SK-N-SH (cell line): ENCODE results near the gene CYP11A1. TPM values are rescaled to one million over a fixed set of nuclear protein-coding genes. Genes with fewer than 3 reads are reported as not detected.

Source experiments
- polyA plus RNA-seq, 3 experiments: library from polyadenylated mRNA; depleted of rRNA; stranded (reverse); fragments of >200 nt; gene quantifications; 2 replicates each; pipeline ENCODE4 v1.2.3, GENCODE V29; 2012
- small RNA-seq, 7 experiments: library from RNA; depleted of rRNA; stranded (forward); fragments of <200 nt; gene quantifications; one replicate each; pipeline ENCODE3, GENCODE V24; 2012

CYP11A1 gene
- polyA plus RNA-seq, 1 of the 3 experiments (the other 2 are of a cell fraction), result 0.08 TPM

Small RNAs within 50 kb of the gene (small RNA-seq; reads per million reads assigned to genes)
- gene MIR6881, result 0 reads per million in 7 experiments

Other genes with a start within 250 kb of the CYP11A1 start
- gene ISLR2, start 237.1 kb downstream of the CYP11A1 start, polyA plus RNA-seq (2012; rRNA removed), result 0.56 and 0.58 TPM in 2 replicates
- gene ISLR, start 193.9 kb downstream of the CYP11A1 start, polyA plus RNA-seq (2012; rRNA removed), result 3.4 and 7.3 TPM in 2 replicates
- 27.9 and 31.0 TPM in 2 replicates for gene STRA6, start 164.9 kb downstream of the CYP11A1 start, polyA plus RNA-seq (2012; rRNA removed)
- 3.3 and 4.0 TPM in 2 replicates for gene CCDC33, start 131.3 kb downstream of the CYP11A1 start, polyA plus RNA-seq (2012; rRNA removed)
- 0.80 and 1.3 TPM in 2 replicates for gene SEMA7A, start 66.3 kb upstream of the CYP11A1 start, polyA plus RNA-seq (2012; rRNA removed)
- 81.1 and 89.7 TPM in 2 replicates for gene UBL7, start 93.5 kb upstream of the CYP11A1 start, polyA plus RNA-seq (2012; rRNA removed)
- 3.0 and 3.7 TPM in 2 replicates for gene ARID3B, start 173.6 kb upstream of the CYP11A1 start, polyA plus RNA-seq (2012; rRNA removed)
- gene CLK3, start 248.2 kb upstream of the CYP11A1 start, polyA plus RNA-seq (2012; rRNA removed), result 67.7 and 72.4 TPM in 2 replicates